AG08395 (cell line): ENCODE data around the gene CCDC71.

ENCODE experiments used
- DNase-seq: peaks from one replicate; pipeline ENCODE4 v3.0.0; 2012; ENCODE audit warnings: mixed read lengths, low spot score

CCDC71 gene

DNA sequence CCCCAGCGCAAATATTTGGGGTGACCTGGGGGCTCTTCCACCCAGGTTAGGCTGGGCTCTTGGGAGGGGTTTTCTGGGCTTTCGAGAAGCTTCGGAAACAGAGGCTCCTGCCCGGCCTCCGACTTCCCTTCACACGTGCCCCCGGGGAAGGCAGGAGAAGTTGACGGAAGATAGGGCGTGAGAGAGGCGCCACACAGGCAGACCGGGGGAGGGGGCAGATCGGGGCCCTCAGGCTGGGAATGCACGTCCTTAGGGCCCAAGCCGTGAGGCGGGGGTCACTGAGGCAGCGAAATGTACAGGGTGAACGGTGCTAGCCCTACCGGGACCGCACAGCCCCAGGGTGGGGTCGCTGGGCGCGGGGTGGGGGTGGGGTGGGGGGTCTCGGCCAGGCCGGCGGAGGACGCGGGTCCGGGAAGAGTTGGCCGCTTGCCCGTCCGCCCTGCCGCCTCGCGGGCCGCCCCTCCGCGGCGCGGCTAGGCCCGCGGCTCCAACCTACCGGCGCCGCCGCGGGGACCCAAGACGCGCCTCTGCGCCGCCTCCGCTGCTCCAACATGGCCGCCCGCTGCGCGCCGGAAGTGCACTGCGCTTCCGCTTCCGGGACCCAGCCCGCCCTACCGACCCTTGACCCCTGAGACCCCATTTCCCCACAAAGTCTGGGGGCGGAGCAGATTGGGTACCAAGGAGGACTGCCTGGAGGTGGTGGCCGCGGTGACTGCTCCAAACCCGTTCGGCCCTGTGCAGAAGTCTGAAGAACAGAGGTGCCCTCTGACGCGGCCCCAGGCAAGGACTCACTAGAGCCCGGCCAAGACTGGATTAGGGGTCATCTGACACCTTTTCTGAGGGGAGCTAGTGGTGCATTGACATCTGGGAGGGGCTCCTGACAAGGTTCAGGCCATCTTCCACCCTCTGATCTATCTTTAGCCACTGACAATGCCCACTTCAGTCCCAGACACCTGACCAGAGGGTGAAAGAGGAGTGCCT is at the start of gene CCDC71:
CCDC71 (minus strand) TSS at position 561 of the 981 bp plus-strand sequence. CDS start 2,123 bp downstream, outside the sequence.
- DNase-seq = peak; percentile 88

DNA sequence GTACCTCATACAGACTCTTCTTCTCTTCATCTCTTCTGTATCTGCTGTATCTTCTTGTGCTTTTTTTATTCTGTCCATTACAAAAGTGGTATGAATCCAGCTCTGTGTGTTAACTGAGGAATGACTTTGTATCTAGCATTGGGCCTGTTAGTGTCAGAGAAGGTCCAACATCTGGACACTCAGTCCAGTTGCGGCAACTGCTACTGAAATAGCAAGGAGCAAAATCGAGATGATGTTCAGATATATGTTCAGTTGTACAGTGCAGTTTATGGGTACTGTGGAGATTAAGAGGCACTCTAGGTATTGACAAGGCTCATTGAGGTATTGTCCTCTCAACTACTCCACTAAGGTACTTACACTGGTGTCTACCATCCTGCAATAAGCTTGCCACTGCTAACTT is 47.9 kb upstream of the CCDC71 start:
- DNase-seq = no peak

DNA sequence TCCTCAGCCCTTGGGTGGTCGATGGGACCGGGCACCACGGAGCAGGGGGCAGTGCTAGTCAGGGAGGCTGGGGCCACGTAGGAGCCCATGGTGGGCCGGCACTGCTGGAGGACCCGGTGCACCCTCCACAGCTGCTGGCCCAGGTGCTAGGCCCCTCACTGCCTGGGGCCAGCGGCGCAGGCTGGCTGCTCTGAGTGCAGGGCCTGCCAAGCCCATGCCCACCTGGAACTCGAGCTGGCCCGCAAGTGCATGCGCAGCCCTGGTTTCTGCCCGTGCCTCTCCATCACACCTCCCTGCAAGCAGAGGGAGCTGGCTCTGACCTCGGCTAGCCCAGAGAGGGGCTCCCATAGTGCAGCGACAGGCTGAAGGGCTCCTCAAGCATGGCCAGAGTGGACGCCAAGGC is 47.4 kb upstream of the CCDC71 start:
- no peak for DNase-seq

DNA sequence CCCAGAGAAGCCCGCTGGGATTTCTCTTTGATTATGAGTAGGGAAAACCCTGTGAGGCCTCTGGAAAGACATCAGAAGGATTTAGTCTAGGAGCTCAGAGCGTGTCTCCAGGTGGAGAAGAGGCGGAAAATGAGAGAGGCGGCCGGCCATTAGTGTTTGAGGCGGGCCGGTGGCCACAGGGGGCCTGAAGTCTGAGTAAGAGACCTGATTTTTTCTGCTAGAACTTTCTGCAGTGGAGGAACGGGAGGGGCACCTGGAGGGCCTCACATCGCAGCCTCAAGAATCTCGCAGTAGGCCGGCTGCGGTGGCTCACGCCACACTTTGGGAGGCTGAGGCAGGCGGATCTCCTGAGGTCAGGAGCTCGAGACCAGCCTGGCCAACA is 33.8 kb upstream of the CCDC71 start:
- DNase-seq = no peak

DNA sequence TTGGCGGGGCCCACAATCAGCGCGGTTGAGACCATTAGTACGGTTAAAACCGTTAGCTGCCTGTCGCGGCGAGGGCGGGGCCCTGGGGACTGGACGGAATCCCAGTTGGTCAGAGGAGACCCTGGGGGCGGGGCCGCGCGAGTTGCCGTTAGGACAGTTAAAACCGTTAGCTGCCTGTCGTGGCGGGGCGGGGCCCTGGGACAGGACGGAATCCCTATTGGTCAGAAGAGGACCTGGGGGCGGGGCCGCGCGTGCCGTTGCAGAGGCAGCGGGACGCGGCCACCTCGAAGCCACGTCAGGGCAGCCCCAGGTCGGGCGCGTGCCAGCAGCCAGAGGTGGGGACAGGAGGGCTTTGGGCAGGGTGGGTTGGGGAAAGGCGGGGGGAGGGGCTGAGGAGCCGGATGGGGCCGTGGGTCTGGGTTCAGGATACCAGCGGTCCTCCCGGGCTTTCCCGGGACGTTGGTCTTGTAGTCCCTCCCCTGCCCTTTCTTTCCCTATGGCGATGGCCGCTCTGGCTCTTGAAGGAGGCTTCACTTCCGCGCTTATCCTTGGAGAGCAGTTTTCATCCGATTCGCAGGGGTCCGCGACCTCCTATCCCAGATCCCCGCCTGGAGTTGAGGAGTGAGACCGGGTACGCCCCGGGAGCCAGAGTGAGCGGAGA is 33.2 kb upstream of the CCDC71 start:
- DNase-seq = peak; percentile 96

DNA sequence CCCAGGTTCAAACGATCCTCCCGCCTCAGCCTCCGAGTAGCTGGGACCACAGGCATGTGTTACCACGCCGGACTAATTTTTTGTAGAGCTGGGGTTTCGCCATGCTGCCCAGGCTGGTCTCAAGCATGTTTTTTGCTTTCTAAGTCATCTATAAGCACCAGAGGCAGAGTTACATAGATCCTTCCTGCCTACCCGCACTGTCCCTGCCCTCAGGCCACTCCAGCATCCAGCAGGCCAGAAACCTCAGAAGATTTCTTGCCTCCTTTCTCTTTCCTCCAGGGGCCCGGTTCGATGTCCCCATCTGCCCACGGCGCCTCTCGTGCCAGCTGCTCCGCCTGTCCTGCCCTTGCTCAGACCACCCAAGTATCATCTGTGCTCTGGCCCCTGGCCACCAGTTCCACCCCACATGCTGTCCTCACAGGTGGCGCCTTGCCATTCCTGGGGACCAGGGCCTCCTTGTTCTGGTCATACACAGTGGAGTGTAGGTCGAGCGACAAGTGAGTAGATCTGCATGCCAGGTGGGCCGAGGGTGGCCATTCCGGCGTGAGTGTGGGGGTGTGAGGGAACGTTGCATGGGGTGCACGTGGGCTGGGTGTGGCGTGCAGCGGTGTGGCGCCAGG is 32.6 kb upstream of the CCDC71 start:
- no peak for DNase-seq

DNA sequence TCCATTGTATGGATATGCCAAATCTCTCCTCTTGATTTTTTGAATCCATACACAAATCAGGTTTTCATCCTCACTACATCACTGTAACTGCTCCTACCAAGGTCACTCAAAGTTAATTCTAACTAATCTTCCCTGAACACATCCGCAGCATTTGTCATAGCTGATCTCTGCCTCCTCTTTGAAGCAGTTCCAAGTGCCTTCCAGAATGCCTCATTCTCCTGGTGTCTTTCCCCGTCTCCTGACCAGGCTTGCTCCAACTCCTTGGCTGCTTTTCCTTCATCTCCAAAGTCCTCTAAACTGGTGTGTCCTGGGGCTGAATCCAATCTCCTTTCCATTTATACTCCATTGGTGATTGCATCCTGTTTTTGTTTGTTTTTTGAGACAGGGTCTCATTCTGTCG is 32.0 kb upstream of the CCDC71 start:
- DNase-seq = peak; percentile 34

DNA sequence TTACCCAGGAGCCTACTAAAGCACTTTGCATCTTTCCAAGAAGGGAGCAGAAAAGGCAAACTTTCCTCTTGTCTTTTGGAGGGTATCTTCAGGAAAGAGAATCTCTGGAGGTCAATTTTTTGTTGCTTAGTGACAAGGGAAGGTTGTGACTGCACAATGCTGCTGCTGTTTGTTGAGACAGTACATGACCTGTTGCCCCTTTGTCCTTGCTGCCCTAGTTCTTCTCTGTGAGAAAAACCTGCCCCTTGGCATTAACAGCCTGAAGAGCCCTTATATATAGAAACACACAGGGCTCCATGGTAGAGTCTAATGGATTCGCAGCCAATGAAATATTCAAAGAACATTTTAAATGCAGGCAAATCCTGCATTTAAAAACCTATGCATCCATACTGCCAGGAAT is 25.6 kb upstream of the CCDC71 start:
- DNase-seq = no peak

DNA sequence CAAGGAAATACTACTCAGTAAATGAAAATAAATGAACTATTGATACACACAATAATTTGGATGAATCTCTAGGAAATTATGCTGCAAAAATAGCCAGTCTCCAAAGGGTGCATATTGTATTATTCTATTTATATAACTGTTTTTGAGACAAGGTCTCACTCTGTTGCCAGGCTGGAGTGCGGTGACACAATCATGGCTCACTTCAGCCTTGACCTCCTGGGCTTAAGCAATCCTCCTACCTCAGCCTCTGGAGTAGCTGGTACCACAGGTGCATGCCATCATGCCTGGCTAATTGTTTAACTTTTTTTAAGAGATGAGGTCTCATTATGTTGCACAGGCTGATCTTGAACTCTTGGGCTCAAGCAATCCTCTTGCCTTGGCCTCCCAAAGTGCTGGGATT is 17.7 kb upstream of the CCDC71 start:
- no peak for DNase-seq

DNA sequence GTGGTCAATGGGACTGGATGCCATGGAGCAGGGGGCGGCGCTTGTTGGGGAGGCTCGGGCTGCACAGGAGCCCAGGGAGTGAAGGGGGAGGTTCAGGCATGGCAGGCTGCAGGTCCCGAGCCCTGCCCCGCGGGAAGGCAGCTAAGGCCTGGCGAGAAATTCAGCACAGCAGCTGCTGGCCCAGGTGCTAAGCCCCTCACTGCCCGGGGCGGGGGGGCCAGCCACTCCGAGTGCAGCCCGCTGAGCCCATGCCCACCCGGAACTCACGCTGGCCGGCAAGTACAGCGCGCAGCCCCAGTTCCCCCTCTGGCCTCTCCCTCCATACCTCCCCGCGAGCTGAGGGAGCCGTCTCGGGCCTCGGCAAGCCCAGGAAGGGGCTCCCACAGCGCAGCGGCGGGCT is 16.6 kb upstream of the CCDC71 start:
- DNase-seq = no peak

DNA sequence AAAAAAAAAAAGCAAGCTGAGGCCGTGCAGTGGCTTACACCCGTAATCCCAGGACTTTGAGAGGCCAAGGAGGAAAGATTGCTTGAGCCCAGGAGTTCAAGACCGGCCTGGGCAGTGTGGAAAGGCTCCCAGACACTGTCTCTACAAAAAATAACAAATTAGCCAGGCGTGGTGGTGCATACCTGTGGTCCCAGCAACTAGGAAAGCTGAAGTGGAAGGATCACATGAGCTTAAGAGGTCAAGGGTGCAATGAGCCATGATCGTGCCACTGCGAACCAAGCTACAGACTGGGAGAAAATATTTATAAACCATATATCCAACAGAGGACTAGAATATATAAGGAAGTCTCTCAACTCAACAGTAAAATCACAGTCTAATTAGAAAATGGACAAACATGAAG is 15.2 kb upstream of the CCDC71 start:
- no peak for DNase-seq

DNA sequence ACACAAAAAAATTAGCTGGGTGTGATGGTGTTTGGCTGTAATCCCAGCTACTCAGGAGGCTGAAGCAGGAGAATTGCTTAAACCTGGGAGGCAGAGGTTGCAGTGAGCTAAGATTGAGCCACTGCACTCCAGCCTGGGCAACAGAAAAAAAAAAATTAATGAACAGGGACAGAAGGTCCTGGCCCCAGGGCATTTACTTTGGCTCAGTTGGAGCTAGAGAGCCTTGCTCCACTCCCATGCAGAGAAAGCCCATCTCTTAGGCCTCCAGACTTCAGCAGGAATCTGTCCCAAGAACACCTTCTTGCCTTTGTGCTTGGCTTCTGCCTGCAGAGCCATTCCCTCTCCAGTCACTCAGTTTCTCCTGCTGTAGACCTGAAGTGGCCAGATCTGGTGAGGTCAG is 14.0 kb upstream of the CCDC71 start:
- no peak for DNase-seq

DNA sequence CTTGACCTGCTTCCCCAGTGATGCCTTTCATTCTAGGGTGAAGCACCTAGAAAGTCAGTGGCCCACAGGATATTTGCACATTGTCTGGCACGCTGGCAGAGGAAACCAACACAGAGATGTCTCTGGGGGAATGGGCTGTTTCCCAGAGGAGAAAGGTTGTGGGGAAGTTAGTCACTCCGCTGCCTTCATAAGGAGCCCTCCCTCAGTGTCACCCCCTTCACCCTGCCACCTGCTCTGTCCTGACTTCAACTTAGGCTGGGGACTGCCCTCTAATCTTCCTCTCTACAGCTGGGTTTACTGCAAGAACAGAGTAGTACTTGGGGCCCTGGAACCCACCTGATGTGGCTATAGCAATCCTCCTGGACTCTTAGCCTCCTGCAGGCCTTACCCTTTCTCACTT is 10.9 kb upstream of the CCDC71 start:
- DNase-seq = no peak

DNA sequence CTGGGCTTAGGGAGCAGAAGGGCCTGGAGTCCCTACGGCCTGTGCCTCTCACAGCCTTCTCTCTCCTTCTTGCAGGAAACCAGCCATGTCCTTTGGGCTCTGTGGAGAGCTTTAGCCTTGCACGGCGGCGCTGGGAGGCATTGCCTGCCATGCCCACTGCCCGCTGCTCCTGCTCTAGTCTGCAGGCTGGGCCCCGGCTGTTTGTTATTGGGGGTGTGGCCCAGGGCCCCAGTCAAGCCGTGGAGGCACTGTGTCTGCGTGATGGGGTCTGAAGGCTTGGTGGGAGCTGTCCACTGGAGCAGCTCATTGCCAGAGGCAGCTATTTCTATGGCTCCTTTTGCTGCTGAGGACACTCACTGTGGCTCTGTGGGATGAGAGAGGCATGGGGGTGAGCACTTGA is 9.4 kb upstream of the CCDC71 start:
- no peak for DNase-seq

DNA sequence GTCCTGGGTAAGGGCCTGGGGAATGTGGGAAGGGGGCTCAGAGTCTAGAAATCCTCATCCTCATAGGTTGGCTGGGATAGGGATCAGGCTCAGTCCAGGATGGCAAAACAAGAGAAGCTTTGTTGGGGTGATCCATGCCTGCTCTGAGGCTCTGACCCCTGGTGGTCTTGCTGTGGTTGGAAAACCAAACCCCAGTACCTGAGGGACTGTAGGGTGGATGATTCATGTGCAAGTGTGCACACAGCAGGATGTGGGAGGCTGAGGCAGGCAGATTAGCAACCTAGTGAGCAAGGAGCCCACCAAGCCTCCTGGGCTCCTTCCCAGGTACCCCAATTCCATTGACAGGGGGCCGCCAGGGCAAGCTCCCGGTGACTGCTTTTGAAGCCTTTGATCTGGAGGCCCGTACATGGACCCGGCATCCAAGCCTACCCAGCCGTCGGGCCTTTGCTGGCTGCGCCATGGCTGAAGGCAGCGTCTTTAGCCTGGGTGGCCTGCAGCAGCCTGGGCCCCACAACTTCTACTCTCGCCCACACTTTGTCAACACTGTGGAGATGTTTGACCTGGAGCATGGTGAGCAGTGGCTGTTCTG is 8.4 kb upstream of the CCDC71 start:
- DNase-seq = no peak

DNA sequence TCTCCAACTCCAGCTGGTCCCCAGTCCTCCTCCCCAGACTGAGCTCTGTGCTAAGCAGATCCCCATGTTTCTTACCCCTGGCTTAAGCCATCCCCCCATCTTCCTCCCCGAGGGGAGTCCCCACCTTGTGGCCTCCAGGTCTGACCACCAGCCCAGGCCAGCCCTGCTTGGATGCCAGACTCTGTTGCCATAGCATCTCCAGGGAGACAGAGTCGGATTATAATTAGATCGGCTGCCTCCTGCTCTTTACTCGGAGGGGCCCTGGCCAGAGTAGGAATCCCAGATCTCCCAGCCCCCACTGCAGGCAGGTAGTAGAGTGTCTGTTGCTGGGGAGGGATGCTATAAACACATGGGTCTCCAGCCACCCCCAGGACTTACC is 7.7 kb upstream of the CCDC71 start:
- DNase-seq = no peak

DNA sequence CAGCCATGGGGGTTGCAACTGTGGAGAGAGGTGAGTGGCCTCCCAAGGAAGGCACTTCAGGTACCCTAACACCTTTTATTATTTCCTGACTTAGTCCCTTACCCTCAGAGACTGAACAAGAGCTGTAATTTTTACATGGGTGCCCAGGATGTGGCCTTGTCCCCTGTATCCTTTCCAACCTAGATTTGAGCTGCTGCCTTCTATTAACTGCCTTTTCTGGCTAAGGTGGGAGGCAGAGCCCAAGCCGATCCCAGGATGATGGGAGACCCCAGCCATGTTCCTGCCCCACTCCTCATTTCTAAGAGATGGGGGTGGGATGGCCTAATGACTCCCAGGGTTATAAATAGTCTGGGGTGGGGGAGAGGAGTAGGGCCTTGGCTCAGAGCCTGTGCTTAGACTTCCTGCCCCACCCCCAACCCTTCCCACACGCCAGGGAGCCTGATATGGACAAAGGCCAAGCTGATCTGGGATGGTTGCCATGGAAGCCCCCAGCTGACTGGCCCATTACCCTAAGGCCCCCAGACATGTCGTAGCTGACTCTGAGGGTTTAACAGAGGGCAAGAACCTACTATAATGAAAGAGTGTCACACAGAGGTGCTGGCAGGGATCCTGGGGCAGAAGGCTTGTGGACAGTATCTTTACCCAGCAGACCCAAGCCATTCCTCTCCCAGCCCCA is 7.1 kb upstream of the CCDC71 start:
- no peak for DNase-seq

DNA sequence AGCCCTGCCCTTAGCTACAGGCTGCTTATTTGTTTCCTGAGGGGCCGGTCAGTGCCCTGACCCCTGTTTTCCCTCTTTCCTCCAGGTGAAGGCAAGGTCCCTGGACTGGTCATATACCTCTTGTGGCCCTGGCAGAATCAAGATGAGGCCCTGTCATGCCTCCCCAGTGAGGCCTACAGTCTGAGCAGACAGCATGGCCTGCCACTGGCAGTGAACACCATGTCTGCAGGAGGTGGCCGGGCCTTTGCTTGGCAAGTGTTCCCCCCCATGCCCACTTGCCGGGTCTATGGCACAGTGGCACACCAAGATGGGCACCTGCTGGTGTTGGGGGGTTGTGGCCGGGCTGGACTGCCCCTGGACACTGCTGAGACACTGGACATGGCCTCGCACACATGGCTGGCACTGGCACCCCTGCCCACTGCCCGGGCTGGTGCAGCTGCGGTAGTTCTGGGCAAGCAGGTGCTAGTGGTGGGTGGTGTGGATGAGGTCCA is 6.5 kb upstream of the CCDC71 start:
- no peak for DNase-seq

DNA sequence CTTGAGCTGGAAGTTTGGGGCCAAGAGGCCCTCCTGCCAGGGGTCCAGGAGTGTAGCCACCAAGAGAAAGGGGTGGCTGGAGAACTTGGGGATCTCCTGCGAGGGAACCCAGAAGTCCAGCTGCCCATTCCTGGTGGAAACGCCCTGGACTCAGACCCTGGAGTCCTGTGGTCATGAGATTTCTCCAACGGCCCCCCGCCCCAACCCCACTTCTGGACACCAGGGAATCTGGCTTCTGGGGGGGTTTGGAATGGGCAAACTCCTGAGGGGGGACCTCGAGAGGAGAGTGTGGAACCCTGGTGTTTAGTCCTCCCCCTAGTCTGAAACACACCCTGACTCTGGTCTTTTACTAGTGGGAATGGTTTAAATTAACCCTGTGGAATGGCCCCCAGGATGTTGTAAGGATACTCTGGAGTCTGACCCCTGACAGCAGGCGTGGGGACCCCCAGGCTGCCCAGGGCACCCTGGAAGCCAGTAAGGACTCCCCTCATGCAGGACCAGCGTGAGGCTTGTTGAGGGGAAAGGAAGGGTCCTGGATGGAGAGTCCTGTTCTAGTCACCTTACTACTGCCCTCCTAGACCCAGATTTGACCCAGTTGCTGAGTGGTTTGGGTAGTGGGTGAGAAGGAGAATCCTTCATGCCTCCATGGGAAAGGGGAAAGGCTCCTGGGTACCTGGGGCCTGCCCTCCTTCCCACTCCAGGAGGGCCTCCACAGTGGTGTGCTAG is 5.8 kb upstream of the CCDC71 start:
- no peak for DNase-seq

DNA sequence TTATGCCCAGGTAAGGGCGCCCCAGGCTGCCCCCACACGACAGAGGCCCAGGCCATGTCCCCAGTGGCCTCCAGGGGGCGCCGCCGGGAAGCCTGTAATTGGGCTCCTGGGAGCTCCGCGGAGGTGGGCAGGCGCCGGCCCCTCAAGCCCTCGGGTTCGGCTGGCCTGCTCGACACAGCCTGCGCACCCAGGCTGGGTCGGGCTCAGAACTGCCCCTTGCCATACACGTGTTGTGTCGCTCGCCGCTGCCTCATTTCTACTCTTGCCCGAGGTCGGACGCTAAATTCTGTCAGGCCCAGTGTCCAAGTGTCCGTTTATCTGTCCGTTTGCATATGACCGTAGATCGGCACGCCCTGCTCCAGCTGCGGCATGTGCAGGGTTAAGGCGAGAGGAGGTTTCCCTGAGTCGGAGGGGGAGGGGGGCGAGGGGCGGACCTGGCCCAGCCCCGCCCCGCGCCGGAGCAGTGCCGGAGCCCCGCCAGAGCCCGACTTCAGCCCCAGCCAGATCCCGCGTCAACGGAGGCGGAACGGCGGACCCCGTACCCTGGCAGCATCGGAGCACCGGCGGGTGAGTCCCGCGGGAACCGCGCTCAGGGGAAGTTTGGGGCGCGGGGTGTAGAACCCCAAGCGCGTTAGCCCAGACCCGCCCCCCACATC is 5.1 kb upstream of the CCDC71 start, which contains the start of gene KLHDC8B:
KLHDC8B (plus strand) TSS at position 480 of the 656 bp plus-strand sequence. CDS start 1,172 bp downstream, outside the sequence.
- DNase-seq = peak; percentile 94

DNA sequence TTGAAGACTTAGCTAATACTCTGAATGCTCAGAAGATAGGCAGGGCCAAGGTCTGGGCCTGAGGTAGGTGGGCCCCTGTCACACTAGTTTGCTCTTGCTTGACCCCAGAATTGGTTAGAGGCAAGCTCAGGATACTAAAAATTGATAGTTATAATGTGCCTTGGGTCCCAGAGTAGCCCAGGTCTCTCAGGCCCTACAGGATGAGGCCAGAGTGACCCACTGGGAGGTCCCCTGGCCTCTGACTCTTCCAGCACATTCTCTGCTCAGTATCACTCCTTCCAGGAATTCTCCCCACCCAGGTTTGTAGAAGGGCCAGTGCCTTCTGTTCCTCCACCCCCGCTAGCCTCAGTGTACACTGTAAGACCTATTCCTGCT is 4.6 kb upstream of the CCDC71 start:
- DNase-seq = no peak
